ENCODE measurements around the gene LIX1L. TPM values are rescaled to one million over a fixed set of nuclear protein-coding genes. Genes with fewer than 3 reads are reported as not detected.

LIX1L gene
- total RNA-seq, 1 donor from 2014 or later: 16.2 TPM

DNA sequence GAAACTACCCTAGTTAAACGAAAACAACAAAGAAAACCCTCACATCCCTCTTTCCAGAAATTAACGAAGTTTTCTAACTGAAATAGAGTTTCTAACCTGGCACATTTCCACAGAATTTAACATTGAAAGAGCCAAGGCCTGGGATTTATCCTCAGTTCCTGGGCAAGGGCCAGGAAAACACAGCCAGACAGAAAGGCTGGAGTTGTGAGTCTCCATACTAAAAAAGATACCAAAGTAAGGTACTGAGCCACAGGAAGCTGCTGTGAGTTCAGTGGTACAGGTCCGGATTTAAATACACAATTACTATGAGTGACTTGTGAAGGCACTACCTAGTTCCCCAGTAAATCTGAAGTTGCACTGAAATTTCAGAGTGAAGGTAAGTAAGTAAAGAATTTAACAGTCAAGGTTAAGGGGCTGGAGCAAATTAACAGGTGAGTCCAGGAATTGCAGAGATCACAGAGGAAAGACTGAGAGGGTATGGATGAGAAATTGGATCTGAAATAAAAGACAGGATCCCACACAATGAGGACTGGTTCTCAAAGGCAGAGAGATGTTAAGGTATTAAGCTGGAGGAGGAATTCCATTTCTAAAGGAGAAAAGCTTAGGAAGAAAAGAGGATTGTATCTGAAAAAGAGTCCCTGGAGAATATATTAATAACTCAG lies 905 bp downstream of the LIX1L start:
- no peaks in the 10 kb centered on the region for H3K9me3 ChIP-seq (ENCODE audit: control insufficient read depth in 3 of 3, low read length in 3 of 3)
- peak overlapping the region; percentile 69 to 84 (median 77) for H3K4me3 ChIP-seq (ENCODE audit: low read length in 3 of 3)
- H3K4me1 ChIP-seq (ENCODE audit: control insufficient read depth in 3 of 3, insufficient read depth in 3 of 3, low read length in 3 of 3): peaks cover 66 to 71% (median 69%) of the 10 kb centered on the region in 3 donors
- H3K9ac ChIP-seq (ENCODE audit: low read depth in 1 of 3, low read length in 3 of 3): peak overlapping the region; percentile 76 to 92 (median 79)
- no peaks in the 10 kb centered on the region for H3K36me3 ChIP-seq (ENCODE audit: control insufficient read depth in 3 of 3, insufficient read depth in 3 of 3, low read length in 3 of 3)
- no peaks in the 10 kb centered on the region for H3K27me3 ChIP-seq (ENCODE audit: control insufficient read depth in 3 of 3, insufficient read depth in 3 of 3, low read length in 3 of 3)
- H3K27ac ChIP-seq (ENCODE audit: low read depth, low read length): peak overlapping the region; percentile 90

DNA sequence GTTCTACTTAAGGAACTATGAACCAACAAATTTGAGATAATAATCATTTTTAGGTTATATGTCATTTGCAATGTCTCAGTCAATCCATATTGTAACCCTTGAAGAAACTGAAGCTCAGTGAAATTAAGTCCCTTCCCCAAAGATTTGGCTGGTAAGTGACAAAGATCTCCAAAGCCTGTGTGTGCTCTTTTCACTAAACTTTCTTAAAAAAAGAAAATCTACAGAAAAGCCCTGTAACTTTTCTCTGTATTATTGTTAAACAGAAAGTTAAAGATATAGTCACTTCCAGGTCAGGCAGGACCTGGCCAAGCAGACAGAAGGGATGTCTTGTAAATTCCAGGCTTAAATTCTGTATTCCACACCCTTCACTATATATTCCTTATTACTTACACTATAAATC lies 1.5 kb downstream of the LIX1L start:
- H3K36me3 ChIP-seq (ENCODE audit: control insufficient read depth in 3 of 3, insufficient read depth in 3 of 3, low read length in 3 of 3): no peaks in the 10 kb centered on the region

DNA sequence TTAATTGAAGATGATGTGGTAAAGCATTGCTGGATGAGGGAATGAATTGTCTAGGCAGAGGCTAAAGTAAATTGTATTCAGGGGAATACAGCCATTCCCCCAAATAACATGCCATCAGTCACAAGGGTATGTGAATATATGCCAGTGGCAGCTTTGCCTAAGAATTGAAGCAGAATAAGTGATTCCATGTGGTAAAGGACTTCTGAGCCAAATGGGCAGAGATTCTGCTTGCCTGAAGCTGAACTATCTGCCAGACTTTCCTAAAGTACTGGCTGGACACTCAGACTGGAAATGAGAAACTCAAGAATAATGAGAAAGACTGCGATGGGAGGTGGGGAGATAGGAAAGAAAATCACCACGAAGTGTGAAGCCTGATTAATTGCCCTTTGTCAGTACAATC lies 2.4 kb downstream of the LIX1L start:
- peak overlapping the region; percentile 90 for H3K27ac ChIP-seq (ENCODE audit: low read depth, low read length)
- peak overlapping the region; percentile 1 to 77 (median 11) for H3K4me3 ChIP-seq (ENCODE audit: low read length in 3 of 3)
- H3K36me3 ChIP-seq (ENCODE audit: control insufficient read depth in 3 of 3, insufficient read depth in 3 of 3, low read length in 3 of 3): peaks cover 0 to 3% (median 0%) of the 10 kb centered on the region in 3 donors
- no peaks in the 10 kb centered on the region for H3K9me3 ChIP-seq (ENCODE audit: control insufficient read depth in 3 of 3, low read length in 3 of 3)
- peak overlapping the region; percentile 54 to 92 (median 76) for H3K9ac ChIP-seq (ENCODE audit: low read depth in 1 of 3, low read length in 3 of 3)
- no peaks in the 10 kb centered on the region for H3K27me3 ChIP-seq (ENCODE audit: control insufficient read depth in 3 of 3, insufficient read depth in 3 of 3, low read length in 3 of 3)
- H3K4me1 ChIP-seq (ENCODE audit: control insufficient read depth in 3 of 3, insufficient read depth in 3 of 3, low read length in 3 of 3): peaks cover 56 to 63% (median 61%) of the 10 kb centered on the region in 3 donors

More for the DNA sequence above, 1.5 kb downstream of the LIX1L start:
- Histone ChIP-seq H3K9me3 (ENCODE audit: control insufficient read depth in 3 of 3, low read length in 3 of 3) (no peaks in the 10 kb centered on the region), H3K27me3 (ENCODE audit: control insufficient read depth in 3 of 3, insufficient read depth in 3 of 3, low read length in 3 of 3) (no peaks in the 10 kb centered on the region), H3K4me3 (ENCODE audit: low read length in 3 of 3) (peak overlapping the region; percentile 69 to 84 (median 77)), H3K4me1 (ENCODE audit: control insufficient read depth in 3 of 3, insufficient read depth in 3 of 3, low read length in 3 of 3) (peaks cover 61 to 65% (median 64%) of the 10 kb centered on the region in 3 donors), H3K27ac (ENCODE audit: low read depth, low read length) (peak overlapping the region; percentile 90), H3K9ac (ENCODE audit: low read depth in 1 of 3, low read length in 3 of 3) (peak overlapping the region; percentile 76 to 92 (median 79))

DNA sequence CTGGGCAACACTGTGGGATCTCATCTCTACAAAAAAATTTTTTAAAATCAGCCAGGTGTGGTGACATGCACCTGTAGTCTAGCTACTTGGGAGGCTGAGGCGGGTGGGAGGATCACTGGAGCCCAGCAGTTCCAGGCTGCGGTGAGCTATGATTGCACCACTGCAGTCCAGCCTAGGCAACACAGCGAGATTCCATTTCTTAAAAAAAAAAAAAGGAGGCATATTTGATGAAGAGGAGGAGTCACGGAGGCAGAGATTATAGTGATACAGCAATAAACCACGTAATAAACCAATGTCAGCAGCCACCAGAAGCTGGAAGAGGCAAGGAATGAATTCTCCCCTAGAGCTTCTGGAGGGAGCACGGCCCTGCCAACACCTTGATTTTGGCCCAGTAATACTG lies 4.0 kb downstream of the LIX1L start:
- Histone ChIP-seq H3K36me3 (ENCODE audit: control insufficient read depth in 3 of 3, insufficient read depth in 3 of 3, low read length in 3 of 3) (peaks cover 0 to 3% (median 0%) of the 10 kb centered on the region in 3 donors), H3K4me3 (ENCODE audit: low read length in 3 of 3) (no peak overlapping the region), H3K27me3 (ENCODE audit: control insufficient read depth in 3 of 3, insufficient read depth in 3 of 3, low read length in 3 of 3) (no peaks in the 10 kb centered on the region), H3K9me3 (ENCODE audit: control insufficient read depth in 3 of 3, low read length in 3 of 3) (no peaks in the 10 kb centered on the region), H3K4me1 (ENCODE audit: control insufficient read depth in 3 of 3, insufficient read depth in 3 of 3, low read length in 3 of 3) (peaks cover 57 to 58% (median 57%) of the 10 kb centered on the region in 3 donors), H3K27ac (ENCODE audit: low read depth, low read length) (no peak overlapping the region), H3K9ac (ENCODE audit: low read depth in 1 of 3, low read length in 3 of 3) (no peak overlapping the region)

DNA sequence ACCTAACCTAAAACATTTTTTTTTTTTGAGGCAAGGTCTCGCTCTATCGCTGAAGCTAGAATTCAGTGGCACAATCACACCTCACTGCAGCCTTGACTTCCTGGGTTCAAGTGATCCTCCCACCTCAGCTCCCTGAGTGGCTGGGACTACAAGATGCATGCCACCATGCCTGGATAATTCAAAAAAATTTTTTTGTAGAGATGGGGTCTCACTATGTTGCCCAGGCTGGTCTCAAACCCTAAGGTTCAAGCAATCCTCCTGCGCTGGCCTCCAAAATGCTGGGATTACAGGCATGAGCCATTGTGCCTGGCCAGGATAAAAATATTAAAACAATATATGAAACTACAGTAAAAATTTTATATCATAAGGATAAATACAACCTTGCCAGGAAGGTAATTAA lies 4.9 kb downstream of the LIX1L start:
- Histone ChIP-seq H3K4me3 (ENCODE audit: low read length in 3 of 3) (no peak overlapping the region), H3K9me3 (ENCODE audit: control insufficient read depth in 3 of 3, low read length in 3 of 3) (no peaks in the 10 kb centered on the region), H3K27me3 (ENCODE audit: control insufficient read depth in 3 of 3, insufficient read depth in 3 of 3, low read length in 3 of 3) (no peaks in the 10 kb centered on the region), H3K27ac (ENCODE audit: low read depth, low read length) (no peak overlapping the region), H3K4me1 (ENCODE audit: control insufficient read depth in 3 of 3, insufficient read depth in 3 of 3, low read length in 3 of 3) (peaks cover 53 to 55% (median 55%) of the 10 kb centered on the region in 3 donors), H3K36me3 (ENCODE audit: control insufficient read depth in 3 of 3, insufficient read depth in 3 of 3, low read length in 3 of 3) (peaks cover 0 to 3% (median 0%) of the 10 kb centered on the region in 3 donors), H3K9ac (ENCODE audit: low read depth in 1 of 3, low read length in 3 of 3) (no peak overlapping the region)

DNA sequence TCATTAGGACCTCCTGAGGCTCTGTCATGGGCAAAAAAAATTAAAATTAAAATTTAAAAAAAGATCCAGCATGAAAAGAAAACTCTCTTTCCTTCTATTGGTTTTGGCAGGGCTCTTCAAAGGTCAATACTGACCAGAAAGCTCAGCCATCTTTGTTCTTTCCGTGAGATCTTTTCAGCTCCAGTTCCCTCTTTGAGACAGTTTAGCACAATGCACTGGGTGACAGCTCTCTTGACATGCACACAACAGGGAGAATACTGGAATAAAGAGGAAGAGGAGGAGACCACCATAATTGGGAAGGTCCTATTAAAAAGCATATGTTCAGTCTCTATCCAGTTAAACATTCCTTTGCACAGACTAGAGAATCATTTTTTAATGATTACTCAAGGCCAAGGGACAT lies 6.3 kb downstream of the LIX1L start:
- Histone ChIP-seq H3K27ac (ENCODE audit: low read depth, low read length) (no peak overlapping the region), H3K4me3 (ENCODE audit: low read length in 3 of 3) (no peak overlapping the region), H3K9ac (ENCODE audit: low read depth in 1 of 3, low read length in 3 of 3) (no peak overlapping the region), H3K9me3 (ENCODE audit: control insufficient read depth in 3 of 3, low read length in 3 of 3) (no peaks in the 10 kb centered on the region), H3K36me3 (ENCODE audit: control insufficient read depth in 3 of 3, insufficient read depth in 3 of 3, low read length in 3 of 3) (peaks cover 0 to 11% (median 0%) of the 10 kb centered on the region in 3 donors), H3K4me1 (ENCODE audit: control insufficient read depth in 3 of 3, insufficient read depth in 3 of 3, low read length in 3 of 3) (peaks cover 47 to 61% (median 52%) of the 10 kb centered on the region in 3 donors), H3K27me3 (ENCODE audit: control insufficient read depth in 3 of 3, insufficient read depth in 3 of 3, low read length in 3 of 3) (no peaks in the 10 kb centered on the region)

DNA sequence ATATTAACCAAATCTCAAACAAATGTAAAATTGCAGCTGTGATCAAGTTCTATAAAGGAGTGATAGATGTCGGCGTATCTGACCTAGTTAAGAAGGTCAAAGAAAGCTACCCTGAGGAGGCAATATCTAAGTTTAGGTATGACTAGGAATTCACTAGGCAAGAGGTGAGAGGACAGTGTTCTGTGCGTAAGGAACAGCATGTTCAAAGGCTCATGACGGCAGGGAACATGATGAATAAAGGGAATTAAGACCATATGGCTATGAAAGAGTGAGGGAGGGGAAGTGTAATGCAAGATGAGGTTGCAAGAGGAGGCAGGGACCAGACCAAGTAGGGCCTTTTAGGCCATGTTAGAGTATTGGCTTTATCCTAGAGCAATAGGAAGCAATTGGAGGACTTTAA lies 8.6 kb downstream of the LIX1L start:
- Histone ChIP-seq H3K27ac (ENCODE audit: low read depth, low read length) (peak overlapping the region; percentile 67), H3K4me3 (ENCODE audit: low read length in 3 of 3) (no peak overlapping the region), H3K9ac (ENCODE audit: low read depth in 1 of 3, low read length in 3 of 3) (no peak overlapping the region), H3K4me1 (ENCODE audit: control insufficient read depth in 3 of 3, insufficient read depth in 3 of 3, low read length in 3 of 3) (peaks cover 26 to 41% (median 30%) of the 10 kb centered on the region in 3 donors), H3K36me3 (ENCODE audit: control insufficient read depth in 3 of 3, insufficient read depth in 3 of 3, low read length in 3 of 3) (peaks cover 0 to 13% (median 0%) of the 10 kb centered on the region in 3 donors), H3K9me3 (ENCODE audit: control insufficient read depth in 3 of 3, low read length in 3 of 3) (no peaks in the 10 kb centered on the region), H3K27me3 (ENCODE audit: control insufficient read depth in 3 of 3, insufficient read depth in 3 of 3, low read length in 3 of 3) (no peaks in the 10 kb centered on the region)

DNA sequence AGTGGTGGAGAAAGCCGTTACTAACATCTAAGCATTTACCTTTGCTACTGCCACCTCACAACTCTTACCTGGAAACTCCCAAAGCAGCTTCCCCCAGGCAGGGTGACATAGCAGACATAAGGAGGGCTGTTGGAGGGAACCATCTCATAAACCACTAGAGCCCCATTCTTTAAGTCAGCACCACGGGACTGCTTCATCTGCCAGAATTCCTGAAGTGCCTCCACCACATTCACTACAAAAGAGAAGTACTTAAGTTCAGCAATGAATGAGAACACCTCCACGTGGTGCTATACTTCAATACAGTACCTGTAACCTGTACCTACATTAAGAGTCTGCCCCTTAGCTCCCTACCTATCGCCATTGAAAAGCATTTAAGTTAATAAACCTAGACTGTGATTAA lies 10.3 kb downstream of the LIX1L start:
- Histone ChIP-seq H3K27me3 (ENCODE audit: control insufficient read depth in 3 of 3, insufficient read depth in 3 of 3, low read length in 3 of 3) (no peaks in the 10 kb centered on the region), H3K27ac (ENCODE audit: low read depth, low read length) (no peak overlapping the region), H3K36me3 (ENCODE audit: control insufficient read depth in 3 of 3, insufficient read depth in 3 of 3, low read length in 3 of 3) (peaks cover 0 to 19% (median 5%) of the 10 kb centered on the region in 3 donors), H3K4me3 (ENCODE audit: low read length in 3 of 3) (no peak overlapping the region), H3K9me3 (ENCODE audit: control insufficient read depth in 3 of 3, low read length in 3 of 3) (no peaks in the 10 kb centered on the region), H3K4me1 (ENCODE audit: control insufficient read depth in 3 of 3, insufficient read depth in 3 of 3, low read length in 3 of 3) (peaks cover 16 to 32% (median 24%) of the 10 kb centered on the region in 3 donors), H3K9ac (ENCODE audit: low read depth in 1 of 3, low read length in 3 of 3) (no peak overlapping the region)

DNA sequence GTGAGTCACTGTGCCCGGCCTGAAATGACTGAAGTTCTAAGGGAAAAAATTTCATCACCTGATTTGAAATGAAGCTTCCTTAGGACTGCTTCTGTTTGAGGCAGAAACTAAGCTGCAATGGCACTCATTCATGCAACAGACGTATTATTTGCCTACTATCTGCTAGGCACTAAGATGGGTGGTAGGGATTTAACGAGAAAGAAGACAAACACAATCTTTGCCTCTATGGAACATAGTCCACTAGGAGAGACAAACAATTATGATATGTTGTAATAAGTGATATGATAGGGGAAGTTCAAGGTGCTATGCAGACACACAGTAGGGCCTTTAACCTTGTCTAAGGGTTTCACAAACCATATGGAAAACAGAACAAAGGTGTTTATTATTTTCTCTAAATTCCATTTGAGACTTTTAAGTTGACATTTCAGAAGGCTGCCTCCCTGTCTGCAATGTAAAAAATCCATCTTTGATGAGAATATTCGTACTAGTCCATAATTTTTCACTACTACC lies 11.3 kb downstream of the LIX1L start:
- H3K27me3 ChIP-seq (ENCODE audit: control insufficient read depth in 3 of 3, insufficient read depth in 3 of 3, low read length in 3 of 3): no peaks in the 10 kb centered on the region
- H3K27ac ChIP-seq (ENCODE audit: low read depth, low read length): no peak overlapping the region
- peaks cover 0 to 23% (median 7%) of the 10 kb centered on the region in 3 donors for H3K36me3 ChIP-seq (ENCODE audit: control insufficient read depth in 3 of 3, insufficient read depth in 3 of 3, low read length in 3 of 3)
- H3K9me3 ChIP-seq (ENCODE audit: control insufficient read depth in 3 of 3, low read length in 3 of 3): no peaks in the 10 kb centered on the region
- no peak overlapping the region for H3K9ac ChIP-seq (ENCODE audit: low read depth in 1 of 3, low read length in 3 of 3)
- H3K4me3 ChIP-seq (ENCODE audit: low read length in 3 of 3): no peak overlapping the region
- H3K4me1 ChIP-seq (ENCODE audit: control insufficient read depth in 3 of 3, insufficient read depth in 3 of 3, low read length in 3 of 3): peaks cover 16 to 32% (median 21%) of the 10 kb centered on the region in 3 donors

DNA sequence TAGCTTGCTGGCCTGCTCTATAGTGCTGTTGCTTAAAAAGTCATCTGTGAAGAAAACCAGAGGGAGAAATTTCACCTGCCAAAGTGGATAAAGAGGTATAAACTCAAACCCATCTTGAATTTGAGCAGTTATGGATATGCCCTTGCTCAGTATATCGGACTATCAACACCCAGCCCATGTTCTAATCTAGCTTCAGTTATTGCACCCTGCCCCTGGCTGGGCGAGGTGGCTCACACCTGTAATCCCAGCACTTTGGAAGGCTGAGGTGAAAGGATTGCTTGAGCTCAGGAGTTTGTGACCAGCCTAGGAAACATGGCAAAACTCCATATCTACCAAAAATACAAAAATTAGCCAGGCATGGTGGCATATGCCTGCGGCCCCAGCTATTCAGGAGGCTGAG lies 13.3 kb downstream of the LIX1L start:
- no peak overlapping the region for H3K4me3 ChIP-seq (ENCODE audit: low read length in 3 of 3)
- no peak overlapping the region for H3K9ac ChIP-seq (ENCODE audit: low read depth in 1 of 3, low read length in 3 of 3)
- H3K9me3 ChIP-seq (ENCODE audit: control insufficient read depth in 3 of 3, low read length in 3 of 3): no peaks in the 10 kb centered on the region
- peaks cover 0 to 21% (median 7%) of the 10 kb centered on the region in 3 donors for H3K36me3 ChIP-seq (ENCODE audit: control insufficient read depth in 3 of 3, insufficient read depth in 3 of 3, low read length in 3 of 3)
- no peak overlapping the region for H3K27ac ChIP-seq (ENCODE audit: low read depth, low read length)
- H3K4me1 ChIP-seq (ENCODE audit: control insufficient read depth in 3 of 3, insufficient read depth in 3 of 3, low read length in 3 of 3): peaks cover 9 to 20% (median 14%) of the 10 kb centered on the region in 3 donors
- no peaks in the 10 kb centered on the region for H3K27me3 ChIP-seq (ENCODE audit: control insufficient read depth in 3 of 3, insufficient read depth in 3 of 3, low read length in 3 of 3)

Measured in skeletal muscle tissue (tissue), 4 donors.